ENCODE results near the gene PYGB.

DNA sequence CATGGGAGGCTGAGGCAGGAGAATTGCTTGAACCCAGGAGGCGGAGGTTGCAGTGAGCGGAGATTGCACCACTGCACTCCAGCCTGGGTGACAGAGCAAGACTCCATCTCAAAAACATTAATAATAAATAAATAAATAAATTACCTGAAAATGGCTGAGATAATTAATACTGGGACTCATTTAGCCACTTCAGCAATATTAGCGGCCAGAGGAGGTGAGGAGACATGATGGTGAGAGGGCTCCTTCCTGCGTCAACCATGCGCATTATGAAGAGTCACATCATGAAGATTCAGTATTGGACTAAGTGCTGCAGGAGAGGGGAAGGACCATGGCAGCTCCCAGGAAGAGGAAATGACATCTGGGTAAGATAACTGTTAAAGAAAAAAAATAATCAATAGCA is 2.9 kb upstream of the PYGB start:
- no peak for TF ChIP-seq CTCF (IDR thresholded peaks at IDR 0.05)
- no peak for TF ChIP-seq ZFX (IDR thresholded peaks at IDR 0.05; ENCODE audit: borderline replicate concordance)

Data from 22Rv1 (cell line).